H1 (cell line): Measurements from ENCODE around the gene TEN1. TPM values are rescaled to one million over a fixed set of nuclear protein-coding genes. Genes with fewer than 3 reads are reported as not detected.

ENCODE experiments used
- CTCF ChIA-PET: fragments of 300-600 bp; sonication (Branson Sonifier 250); formaldehyde crosslinking; loops from one replicate; lab custom pipeline; 2021; ENCODE audit not compliant: partially characterized antibody; lab: Charles Lee
- POLR2A ChIA-PET: fragments of 300-600 bp; sonication (Branson Sonifier 250); formaldehyde crosslinking; loops from one replicate; lab custom pipeline; 2021; ENCODE audit warnings: inconsistent platforms; ENCODE audit not compliant: partially characterized antibody; lab: Charles Lee
- DNase-seq, 2 experiments: peaks; one replicate each; pipeline versions ENCODE4 v3.0.0 to v3.0.0-alpha.2; 2010 to 2022; ENCODE audit warnings: low spot score in 2 of 2, low read depth in 1 of 2, mixed read lengths in 1 of 2
- FAIRE-seq: peaks from 2 replicates; lab custom pipeline; 2011; peaks lifted over from hg19 to GRCh38; lab: Jason Lieb, UNC
- H2AFZ ChIP-seq: 2 replicates; pipeline ENCODE4 v1.8.1; 2012; ENCODE audit warnings: low read length, inconsistent platforms
- H2AK5ac ChIP-seq: 2 replicates; pipeline ENCODE4 v1.6.1; 2013; ENCODE audit warnings: low read depth, low read length
- H2BK120ac ChIP-seq: replicated peaks from 2 replicates; pipeline ENCODE3; 2013; ENCODE audit warnings: low read depth, low read length, inconsistent platforms
- H2BK12ac ChIP-seq: 2 replicates; pipeline ENCODE4 v1.6.1; 2013; ENCODE audit warnings: low read depth, low read length
- H2BK15ac ChIP-seq: 2 replicates; pipeline ENCODE4 v1.6.1; 2013; ENCODE audit warnings: low read length
- H2BK20ac ChIP-seq: 2 replicates; pipeline ENCODE4 v1.6.1; 2013; ENCODE audit warnings: low read length
- H2BK5ac ChIP-seq: 2 replicates; pipeline ENCODE4 v1.6.1; 2013; ENCODE audit warnings: low read depth, low read length
- H3K14ac ChIP-seq: 2 replicates; pipeline ENCODE4 v1.6.1; 2013; ENCODE audit warnings: inconsistent platforms; ENCODE audit not compliant: insufficient read length
- H3K18ac ChIP-seq: 2 replicates; pipeline ENCODE4 v1.6.1; 2013; ENCODE audit warnings: low read length; ENCODE audit errors: extremely low read depth
- H3K23ac ChIP-seq: 2 replicates; pipeline ENCODE4 v1.6.1; 2013; ENCODE audit warnings: inconsistent platforms; ENCODE audit not compliant: insufficient read length
- H3K23me2 ChIP-seq: 2 replicates; pipeline ENCODE4 v1.6.1; 2013; ENCODE audit warnings: low read depth, low read length
- H3K27ac ChIP-seq: 2 replicates; pipeline ENCODE4 v1.6.1; 2011; ENCODE audit warnings: low read depth, low read length, inconsistent platforms
- H3K27me3 ChIP-seq, 4 experiments: replicated peaks in 1 of 4; 1 replicate in 1 of 4; 2 replicates in 3 of 4; pipeline versions ENCODE4 v1.6.1 to v1.8.1; 2011 to 2013; ENCODE audit warnings: low read length in 3 of 4, mild to moderate bottlenecking in 3 of 4, inconsistent platforms in 2 of 4, mixed read lengths in 2 of 4, moderate library complexity in 1 of 4; ENCODE audit not compliant: control insufficient read depth in 3 of 4, insufficient read depth in 3 of 4; ENCODE audit errors: extremely low read depth in 1 of 4
- H3K36me3 ChIP-seq, 4 experiments: 2 replicates each; pipeline versions ENCODE4 v1.6.1 to v1.8.1; 2011 to 2013; ENCODE audit warnings: mild to moderate bottlenecking in 4 of 4, low read length in 3 of 4, moderate library complexity in 2 of 4, control low read depth in 1 of 4, inconsistent platforms in 1 of 4; ENCODE audit not compliant: insufficient read depth in 4 of 4, control insufficient read depth in 2 of 4
- H3K4ac ChIP-seq: replicated peaks from 2 replicates; pipeline ENCODE3; 2013; ENCODE audit warnings: low read length, low read depth, mixed read lengths, inconsistent platforms; ENCODE audit not compliant: insufficient read length
- H3K4me1 ChIP-seq, 4 experiments: replicated peaks in 1 of 4; 1 replicate in 1 of 4; 2 replicates in 3 of 4; pipeline versions ENCODE4 v1.6.1 to v1.8.1; 2011 to 2013; ENCODE audit warnings: low read length in 3 of 4, inconsistent platforms in 2 of 4, mixed read lengths in 1 of 4; ENCODE audit not compliant: insufficient read depth in 4 of 4, control insufficient read depth in 3 of 4
- H3K4me2 ChIP-seq, 2 experiments: 2 replicates each; pipeline versions ENCODE4 v1.6.1 to v1.8.1; 2011 to 2013; ENCODE audit warnings: low read depth in 2 of 2, low read length in 2 of 2, control low read depth in 1 of 2, inconsistent platforms in 1 of 2, mild to moderate bottlenecking in 1 of 2; ENCODE audit not compliant: insufficient read depth in 1 of 2
- H3K4me3 ChIP-seq, 4 experiments: fragments of 200-600, 300-600 bp in 1 of 4; sonication (generic), shearing (Covaris generic), sonication (Bioruptor Twin) in 1 of 4; 2 replicates each; pipeline versions ENCODE4 v1.5.1 to v1.8.1; 2011 to 2016; ENCODE audit warnings: low read length in 4 of 4, low read depth in 3 of 4, control low read depth in 2 of 4, inconsistent platforms in 2 of 4, mild to moderate bottlenecking in 2 of 4, mixed read lengths in 1 of 4, moderate library complexity in 1 of 4; ENCODE audit not compliant: insufficient read depth in 2 of 4; ENCODE audit errors: extremely low read depth in 1 of 4
- H3K56ac ChIP-seq: replicated peaks from 2 replicates; pipeline ENCODE3; 2013; ENCODE audit warnings: low read depth, mild to moderate bottlenecking, mixed read lengths, low read length, inconsistent platforms; ENCODE audit not compliant: insufficient read length
- H3K79me1 ChIP-seq: 2 replicates; pipeline ENCODE4 v1.6.1; 2013; ENCODE audit warnings: low read depth, low read length, control low read depth
- H3K79me2 ChIP-seq, 2 experiments: 2 replicates each; pipeline versions ENCODE4 v1.6.1 to v1.8.1; 2012 to 2013; ENCODE audit warnings: low read length in 2 of 2, mild to moderate bottlenecking in 2 of 2, inconsistent platforms in 1 of 2; ENCODE audit not compliant: insufficient read depth in 2 of 2, control insufficient read depth in 1 of 2
- H3K9ac ChIP-seq, 4 experiments: replicated peaks in 1 of 4; 1 replicate in 1 of 4; 2 replicates in 3 of 4; pipeline versions ENCODE4 v1.6.1 to v1.8.1; 2011 to 2013; ENCODE audit warnings: low read depth in 3 of 4, low read length in 3 of 4, control low read depth in 2 of 4, mild to moderate bottlenecking in 2 of 4, moderate library complexity in 2 of 4, inconsistent platforms in 1 of 4; ENCODE audit errors: extremely low read depth in 1 of 4
- H3K9me3 ChIP-seq, 2 experiments: 2 replicates each; pipeline versions ENCODE4 v1.6.1 to v1.8.1; 2012 to 2013; ENCODE audit warnings: mild to moderate bottlenecking in 2 of 2, moderate library complexity in 2 of 2, control low read depth in 1 of 2, inconsistent platforms in 1 of 2, low read depth in 1 of 2, low read length in 1 of 2, mixed read lengths in 1 of 2; ENCODE audit not compliant: insufficient read depth in 2 of 2
- H4K20me1 ChIP-seq, 2 experiments: replicated peaks in 1 of 2; 2 replicates each; pipeline versions ENCODE3 to v1.8.1; 2011 to 2013; ENCODE audit warnings: inconsistent platforms in 2 of 2, low read length in 2 of 2, mild to moderate bottlenecking in 1 of 2; ENCODE audit not compliant: insufficient read depth in 2 of 2, control insufficient read depth in 1 of 2
- H4K5ac ChIP-seq: 2 replicates; pipeline ENCODE4 v1.6.1; 2013; ENCODE audit warnings: low read length, low read depth, mixed read lengths, inconsistent platforms; ENCODE audit not compliant: insufficient read length
- H4K8ac ChIP-seq: 2 replicates; pipeline ENCODE4 v1.8.0; 2013; ENCODE audit warnings: mild to moderate bottlenecking, moderate library complexity, low read length, inconsistent platforms; ENCODE audit not compliant: insufficient read depth; ENCODE audit errors: extremely low read depth
- H4K91ac ChIP-seq: replicated peaks from 2 replicates; pipeline ENCODE3; 2013; ENCODE audit warnings: low read length, mixed read lengths, inconsistent platforms; ENCODE audit not compliant: insufficient read length
- CEBPB ChIP-seq: IDR thresholded peaks from 2 replicates; pipeline ENCODE4 v1.6.1; 2012; ENCODE audit warnings: low read depth, low read length
- CHD2 ChIP-seq: IDR thresholded peaks from 2 replicates; pipeline ENCODE4 v1.6.1; 2012; ENCODE audit warnings: low read length, improper control_type of control experiment
- CREB1 ChIP-seq: IDR thresholded peaks from 2 replicates; pipeline ENCODE4 v1.6.1; 2012; ENCODE audit warnings: inconsistent platforms
- GTF2F1 ChIP-seq: IDR thresholded peaks from 2 replicates; pipeline ENCODE4 v1.6.1; 2012; ENCODE audit warnings: low read depth, low read length, improper control_type of control experiment, borderline replicate concordance
- HDAC6 ChIP-seq: IDR thresholded peaks from one replicate; pipeline ENCODE4 v1.7.1; 2012; ENCODE audit warnings: low read depth, mild to moderate bottlenecking, inconsistent platforms, low read length, moderate library complexity
- NANOG ChIP-seq: IDR thresholded peaks from 2 replicates; pipeline ENCODE4 v1.6.1; 2011; ENCODE audit warnings: low read length, low read depth, mild to moderate bottlenecking, inconsistent platforms; ENCODE audit not compliant: insufficient read depth, poor library complexity, severe bottlenecking
- RXRA ChIP-seq: IDR thresholded peaks from 2 replicates; pipeline ENCODE4 v1.6.1; 2011; ENCODE audit warnings: low read depth, mild to moderate bottlenecking, low read length, moderate library complexity; ENCODE audit not compliant: insufficient read depth
- SUZ12 ChIP-seq: fragments of 200-600 bp; sonication (generic); IDR thresholded peaks from 2 replicates; pipeline ENCODE4 v1.6.1; 2012; ENCODE audit warnings: mild to moderate bottlenecking, inconsistent platforms, low read length, moderate library complexity, mixed read lengths
- TEAD4 ChIP-seq: IDR thresholded peaks from 2 replicates; pipeline ENCODE4 v1.6.1; 2012; ENCODE audit warnings: low read depth, low read length, inconsistent platforms, mixed read lengths
- WGBS, 2 experiments: shearing (Covaris generic) in 1 of 2; methylation state at CpG; one replicate each; pipeline versions ENCODE4 v1.1.6 to v1.1.7; 2013 to 2015; ENCODE audit warnings: low lambda C conversion rate in 2 of 2, mixed read lengths in 2 of 2, inconsistent platforms in 1 of 2, low coverage in 1 of 2, missing lambda C conversion rate in 1 of 2; ENCODE audit not compliant: insufficient replicate concordance in 2 of 2, insufficient coverage in 1 of 2, insufficient read length in 1 of 2; ENCODE audit errors: extremely low coverage in 1 of 2, missing lambda C conversion rate in 1 of 2; 5-methylcytosine and 5-hydroxymethylcytosine counted together
- polyA plus RNA-seq, 7 experiments: library from polyadenylated mRNA; depleted of rRNA in 3 of 7; stranded (reverse) in 5 of 7; unstranded in 2 of 7; fragments of >200 nt in 5 of 7; fragments of 200-250 nt in 2 of 7; gene quantifications; 1 replicate in 5 of 7; 2 replicates in 1 of 7; 4 replicates in 1 of 7; pipeline versions ENCODE4 v1.2.1 to v1.2.3, GENCODE V29; 2011 to 2013; ENCODE audit warnings: missing spikeins in 2 of 7, mixed read lengths in 2 of 7
- total RNA-seq: library from RNA; stranded (reverse); fragmentation: NEBNext Ultra II Directional; extraction: Animal tissue kit (Norgen Biotek cat#: 25700); gene quantifications from 2 replicates; pipeline ENCODE4 v1.2.1, GENCODE V29; 2021

TEN1 gene
- total and polyA plus RNA-seq, 2 of the 8 experiments (the other 6 are each of a cell fraction or from before 2014, with no cell fraction given), result 15.9 to 18.7 TPM

DNA sequence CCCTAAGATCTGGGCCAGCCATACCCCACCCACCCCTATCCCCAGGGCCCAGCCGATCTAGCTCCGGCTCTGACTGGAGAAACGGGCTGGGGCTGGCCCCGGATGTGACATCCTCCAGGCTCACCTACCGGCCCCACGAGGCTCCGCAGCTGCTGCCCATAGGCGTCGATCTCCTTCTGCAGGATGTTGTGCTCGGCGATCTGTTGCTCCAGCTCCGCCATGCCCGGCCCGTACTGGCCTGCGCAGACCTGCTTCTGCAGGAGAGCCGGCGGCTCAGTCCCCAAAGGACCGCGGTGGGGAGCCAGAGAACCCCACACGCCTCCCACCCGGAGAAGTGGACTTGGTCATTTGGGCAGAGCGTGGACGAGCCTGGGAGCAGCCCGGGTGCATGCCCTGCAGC lies 43.2 kb downstream of the TEN1 start:
- no peak overlapping the region for H2AFZ ChIP-seq
- 91% methylated on average over 24 of the region's 24 CpGs; no CpG with 5 or more reads in 1 of the 2 experiments for WGBS, 2 experiments
- H3K27me3 ChIP-seq, result no peaks in the 10 kb centered on the region
- H4K8ac ChIP-seq, result no peak overlapping the region
- no peaks in the 10 kb centered on the region for H3K79me1 ChIP-seq
- H3K9me3 ChIP-seq, result no peaks in the 10 kb centered on the region
- no peak overlapping the region for H3K9ac ChIP-seq
- no peak overlapping the region for H3K4ac ChIP-seq
- no peak for FAIRE-seq
- POLR2A ChIA-PET, result interaction anchor here (1.8 kb wide), 1 partner anchor 8 kb away, joined by 4 read pairs; no protein-coding TSS in a partner anchor
- CTCF ChIA-PET, result interaction anchor here (0.6 to 32.0 kb wide), 4 partner anchors 8 to 276 kb away, joined by 3 to 885 read pairs (median 4); partner anchors contain the start of genes MRPL38 and TRIM65
- H3K4me2 ChIP-seq, result no peak overlapping the region
- H3K18ac ChIP-seq, result no peak overlapping the region
- no peaks in the 10 kb centered on the region for H3K36me3 ChIP-seq
- no peak overlapping the region for H2BK20ac ChIP-seq
- no peak overlapping the region for H3K23ac ChIP-seq
- H2BK12ac ChIP-seq, result no peak overlapping the region
- H3K4me1 ChIP-seq, result peaks cover 0 to 3% (median 1%) of the 10 kb centered on the region in 4 experiments; a peak in 3 of 7 replicates
- H3K14ac ChIP-seq, result no peak overlapping the region
- H3K4me3 ChIP-seq, result no peak overlapping the region
- no peak overlapping the region for H4K91ac ChIP-seq
- H2BK120ac ChIP-seq, result no peak overlapping the region
- no peak overlapping the region for H2AK5ac ChIP-seq
- no peaks in the 10 kb centered on the region for H4K20me1 ChIP-seq
- no peak overlapping the region for H2BK15ac ChIP-seq
- H3K23me2 ChIP-seq, result no peaks in the 10 kb centered on the region
- no peak overlapping the region for H3K27ac ChIP-seq
- no peak overlapping the region for H3K56ac ChIP-seq
- H4K5ac ChIP-seq, result no peak overlapping the region
- DNase-seq, result no peak
- H3K79me2 ChIP-seq, result no peaks in the 10 kb centered on the region
- no peak overlapping the region for H2BK5ac ChIP-seq
- no peak for TF ChIP-seq CHD2
- no peak for TF ChIP-seq NANOG
- TF ChIP-seq HDAC6, result no peak
- TF ChIP-seq CEBPB, result no peak
- no peak for TF ChIP-seq CREB1
- TF ChIP-seq TEAD4, result no peak
- TF ChIP-seq SUZ12, result no peak
- no peak for TF ChIP-seq RXRA
- no peak for TF ChIP-seq GTF2F1
